Bronchial epithelial cell (primary cell): Measurements from ENCODE around the gene GSG1L. TPM values are rescaled to one million over a fixed set of nuclear protein-coding genes. Genes with fewer than 3 reads are reported as not detected.

ENCODE experiments used
- DNase-seq: peaks from one replicate; pipeline ENCODE4 v3.0.0-alpha.2; 2010; ENCODE audit warnings: low read depth
- FAIRE-seq: peaks from 2 replicates; lab custom pipeline; 2011; peaks lifted over from hg19 to GRCh38; lab: Jason Lieb, UNC
- H3K27me3 ChIP-seq: 2 replicates; pipeline ENCODE4 v1.5.1; 2011; ENCODE audit warnings: low read length; ENCODE audit not compliant: control insufficient read depth, insufficient read depth
- H3K36me3 ChIP-seq: 2 replicates; pipeline ENCODE4 v1.5.1; 2011; ENCODE audit warnings: low read length; ENCODE audit not compliant: control insufficient read depth, insufficient read depth
- H3K4me3 ChIP-seq: 2 replicates; pipeline ENCODE4 v1.5.1; 2011; ENCODE audit warnings: mild to moderate bottlenecking, low read depth, low read length, control low read depth
- total RNA-seq: library from RNA; depleted of rRNA; stranded (reverse); fragments of >200 nt; gene quantifications from 2 replicates; pipeline ENCODE4 v1.2.1, GENCODE V29; 2014
- TF ChIP-seq, protein P1 (sequence below): IDR thresholded peaks from 2 replicates; pipeline ENCODE4 v1.5.1; 2011; ENCODE audit warnings: mild to moderate bottlenecking, moderate library complexity, low read length, control low read depth, inconsistent platforms; ENCODE audit not compliant: insufficient read depth, severe bottlenecking

GSG1L gene
- total RNA-seq: under 0.01 TPM in 1 of 2 replicates, not detected in the other

DNA sequence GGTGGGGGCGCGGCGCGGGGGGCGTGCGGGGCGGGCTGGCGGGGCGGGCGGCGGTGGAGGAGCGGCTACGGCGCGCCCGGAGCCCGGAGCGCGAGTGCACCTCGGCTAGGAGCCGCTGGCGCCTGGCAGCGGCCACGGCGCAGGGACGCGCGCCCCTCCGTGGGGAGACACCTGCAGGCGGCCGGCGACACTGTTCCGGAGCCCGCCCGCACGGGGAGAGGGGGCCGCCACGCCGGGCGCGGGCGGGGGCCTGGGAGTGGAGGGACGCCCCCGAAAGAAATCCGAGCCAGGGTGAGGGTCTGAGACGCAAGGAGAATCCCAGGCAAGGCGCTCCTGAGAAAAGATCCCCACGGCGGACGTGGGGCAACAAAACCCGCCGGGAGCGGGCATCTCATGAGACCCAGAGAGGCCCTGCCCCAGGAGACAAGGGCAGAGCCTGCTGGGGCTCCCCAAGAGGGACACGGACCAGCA lies at the start of gene GSG1L:
TSS of gene GSG1L (minus strand) at position 124 of the 471 bp plus-strand sequence. CDS start 290 bp downstream, outside the sequence.
- no peak for DNase-seq
- TF ChIP-seq, protein P1, sequence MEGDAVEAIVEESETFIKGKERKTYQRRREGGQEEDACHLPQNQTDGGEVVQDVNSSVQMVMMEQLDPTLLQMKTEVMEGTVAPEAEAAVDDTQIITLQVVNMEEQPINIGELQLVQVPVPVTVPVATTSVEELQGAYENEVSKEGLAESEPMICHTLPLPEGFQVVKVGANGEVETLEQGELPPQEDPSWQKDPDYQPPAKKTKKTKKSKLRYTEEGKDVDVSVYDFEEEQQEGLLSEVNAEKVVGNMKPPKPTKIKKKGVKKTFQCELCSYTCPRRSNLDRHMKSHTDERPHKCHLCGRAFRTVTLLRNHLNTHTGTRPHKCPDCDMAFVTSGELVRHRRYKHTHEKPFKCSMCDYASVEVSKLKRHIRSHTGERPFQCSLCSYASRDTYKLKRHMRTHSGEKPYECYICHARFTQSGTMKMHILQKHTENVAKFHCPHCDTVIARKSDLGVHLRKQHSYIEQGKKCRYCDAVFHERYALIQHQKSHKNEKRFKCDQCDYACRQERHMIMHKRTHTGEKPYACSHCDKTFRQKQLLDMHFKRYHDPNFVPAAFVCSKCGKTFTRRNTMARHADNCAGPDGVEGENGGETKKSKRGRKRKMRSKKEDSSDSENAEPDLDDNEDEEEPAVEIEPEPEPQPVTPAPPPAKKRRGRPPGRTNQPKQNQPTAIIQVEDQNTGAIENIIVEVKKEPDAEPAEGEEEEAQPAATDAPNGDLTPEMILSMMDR: no peak
- Histone ChIP-seq H3K27me3 (peaks cover 13% of the 10 kb centered on the region), H3K36me3 (no peaks in the 10 kb centered on the region), H3K4me3 (no peak within 1 kb of the TSS)
- FAIRE-seq: no peak

DNA sequence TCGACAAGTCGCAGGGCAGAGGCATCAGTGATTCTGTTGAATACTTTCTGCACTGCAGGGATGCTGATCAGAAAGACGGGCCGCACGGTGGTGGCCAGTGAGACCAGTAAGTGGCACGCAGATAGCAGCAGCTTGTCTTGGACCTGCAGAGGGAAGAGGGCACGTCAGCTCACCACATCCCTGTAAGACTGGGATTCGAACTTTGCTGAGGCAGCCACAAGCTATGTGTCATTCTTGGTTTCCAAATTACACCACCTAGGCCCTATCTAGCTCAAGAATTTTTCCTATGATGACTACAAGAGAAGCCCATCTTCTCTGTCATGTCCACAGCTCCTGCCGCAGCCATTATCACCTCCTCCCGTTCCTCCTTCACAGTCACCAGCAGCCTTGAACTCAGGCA lies 49.4 kb upstream of the GSG1L start:
- Histone ChIP-seq H3K4me3 (no peak overlapping the region), H3K27me3 (no peaks in the 10 kb centered on the region), H3K36me3 (peaks cover 29% of the 10 kb centered on the region)
- FAIRE-seq (no peak), DNase-seq (no peak)
- TF ChIP-seq, protein P1: no peak

DNA sequence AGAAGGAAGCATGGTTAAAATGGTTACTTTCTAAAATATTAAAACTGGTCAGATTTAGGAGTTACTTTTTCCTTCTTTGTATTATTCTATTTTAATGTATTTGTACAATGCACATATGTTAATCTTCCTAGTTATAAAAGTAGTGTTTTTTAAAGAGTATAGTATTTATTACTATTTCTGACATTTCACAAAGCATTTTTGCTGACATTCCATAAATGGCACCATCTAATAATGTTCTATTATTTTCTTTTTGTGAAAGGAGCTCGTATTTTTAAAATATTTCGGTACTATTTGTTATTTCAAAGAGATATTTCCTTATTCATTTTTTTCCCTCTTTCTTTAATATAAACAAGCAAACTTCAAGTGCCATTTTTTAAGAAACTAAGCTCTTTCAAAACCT lies 47.5 kb upstream of the GSG1L start:
- FAIRE-seq (no peak), DNase-seq (no peak)
- no peak overlapping the region for H3K4me3 ChIP-seq
- H3K27me3 ChIP-seq: no peaks in the 10 kb centered on the region
- peaks cover 32% of the 10 kb centered on the region for H3K36me3 ChIP-seq
- TF ChIP-seq, protein P1: no peak

DNA sequence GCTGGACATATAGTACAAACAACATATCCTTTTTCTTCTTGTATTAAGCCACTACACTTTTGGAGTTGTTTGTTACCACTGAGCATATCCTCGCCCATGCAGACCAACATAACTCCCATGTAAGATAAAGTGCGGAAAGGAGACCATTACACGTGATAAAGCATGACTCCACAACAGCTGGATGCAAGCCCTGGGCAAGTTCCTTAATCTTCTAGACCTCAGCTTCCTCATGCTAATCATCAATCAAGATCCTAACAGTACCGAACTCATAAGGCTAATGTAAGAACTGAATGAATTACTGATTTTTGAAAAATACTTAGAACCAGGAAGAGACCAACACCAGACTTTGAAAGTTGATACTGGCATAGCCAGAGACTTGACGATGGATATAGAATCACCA lies 47.0 kb upstream of the GSG1L start:
- peaks cover 33% of the 10 kb centered on the region for H3K36me3 ChIP-seq
- DNase-seq: no peak
- H3K27me3 ChIP-seq: no peaks in the 10 kb centered on the region
- no peak for FAIRE-seq
- TF ChIP-seq, protein P1: no peak
- H3K4me3 ChIP-seq: no peak overlapping the region

DNA sequence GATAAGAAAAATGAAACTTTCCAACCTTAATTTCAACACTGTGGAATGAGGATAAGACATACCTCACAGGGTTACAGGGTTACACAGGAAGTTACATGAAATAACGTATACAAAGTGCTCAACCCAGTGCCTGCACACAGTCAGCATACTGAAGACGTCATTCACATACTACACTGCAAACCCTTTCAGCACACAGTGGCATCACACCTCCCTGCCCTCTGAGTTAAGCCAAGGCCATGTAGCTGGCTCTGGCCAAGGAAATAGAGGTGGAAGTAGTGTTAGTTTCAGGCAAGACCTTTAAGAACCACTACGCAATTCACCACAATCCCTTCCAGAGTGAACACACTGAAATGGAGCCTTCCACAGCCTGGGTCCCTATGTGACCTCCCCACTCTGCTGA lies 46.6 kb upstream of the GSG1L start:
- Histone ChIP-seq H3K4me3 (no peak overlapping the region), H3K36me3 (peaks cover 34% of the 10 kb centered on the region), H3K27me3 (no peaks in the 10 kb centered on the region)
- FAIRE-seq (no peak), DNase-seq (no peak)
- TF ChIP-seq, protein P1: no peak
